HG03558 (cell line): ENCODE measurements around the gene FOXP1.
"Not testable (repeated sequence)": the region's sequence is repeated elsewhere in the genome, so short reads cannot be mapped to it uniquely, and the experiment has no call there.

Experiments
- ATAC-seq: cut with Tn5 transposase; IDR thresholded peaks from one replicate; pipeline ENCODE4 v1.9.1; 2021; ENCODE audit warnings: moderate number of reproducible peaks; ENCODE audit not compliant: unreplicated experiment; ENCODE audit errors: extremely low read depth

The FOXP1 gene

DNA sequence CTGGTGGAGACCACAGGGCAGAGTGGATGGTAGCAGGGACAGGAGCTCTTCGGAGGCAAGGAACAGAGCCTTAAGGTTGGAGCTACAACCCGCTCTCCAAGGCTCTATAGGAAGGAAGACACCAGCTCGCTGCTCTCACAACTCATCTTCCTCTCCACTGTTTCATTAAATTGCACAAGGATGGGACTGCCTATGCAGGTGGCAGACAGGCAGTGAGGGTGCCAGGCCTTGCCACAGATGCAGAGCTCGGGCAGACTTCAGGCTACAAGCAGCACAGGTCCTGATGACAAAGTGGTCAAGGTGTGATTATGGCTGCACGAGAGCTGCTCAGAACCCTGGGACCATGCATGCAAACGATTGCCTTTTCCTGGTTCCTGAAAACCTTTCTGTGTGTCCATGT is 144.6 kb downstream of the FOXP1 start:
- ATAC-seq: no peak

DNA sequence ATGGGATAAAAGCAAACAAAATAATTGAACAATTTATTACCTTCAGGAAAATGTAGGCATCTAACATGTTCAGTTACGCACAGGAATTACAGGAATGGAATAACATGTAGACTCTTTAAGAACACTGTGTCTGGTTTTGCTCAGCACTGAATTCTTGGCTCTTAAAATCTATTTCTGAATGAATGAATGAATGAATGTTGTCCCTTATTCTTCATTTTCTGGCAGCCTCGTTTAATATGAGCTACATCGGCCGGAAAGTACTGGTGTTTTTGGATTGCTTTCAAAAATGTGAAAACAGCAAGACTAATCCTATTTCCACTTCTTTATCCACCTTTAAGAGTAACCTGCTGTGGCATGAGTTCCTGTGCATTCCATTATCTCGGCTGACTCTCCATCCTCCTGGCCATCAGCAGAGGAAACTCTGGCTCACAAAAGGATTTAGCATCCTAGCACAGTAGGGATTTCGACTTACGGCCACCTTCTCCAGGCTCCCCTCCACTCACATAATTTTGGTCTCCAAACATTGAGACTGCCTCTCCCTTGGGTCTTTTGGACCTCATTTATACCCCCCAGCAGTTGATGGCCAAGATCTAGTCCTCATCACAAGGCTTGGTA is 145.3 kb downstream of the FOXP1 start:
- no peak for ATAC-seq

DNA sequence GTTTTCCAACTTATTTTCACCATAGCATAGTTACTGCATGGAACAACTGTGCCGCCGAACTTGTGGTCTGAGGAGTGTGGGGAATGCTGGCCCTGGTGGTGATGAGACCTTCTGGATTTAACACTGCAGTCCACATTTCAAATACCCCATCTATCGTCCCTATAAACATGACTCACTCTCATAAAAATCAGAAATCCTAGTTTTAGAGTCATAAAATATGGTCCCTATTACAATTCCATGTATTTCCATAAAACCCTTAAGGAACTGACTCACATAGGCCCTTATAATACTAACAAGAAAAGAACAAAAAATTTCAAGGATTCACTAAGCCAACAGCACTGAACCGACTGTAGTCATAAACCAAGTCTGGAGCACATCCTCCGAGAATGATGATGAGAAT is 147.2 kb downstream of the FOXP1 start:
- ATAC-seq: no peak

DNA sequence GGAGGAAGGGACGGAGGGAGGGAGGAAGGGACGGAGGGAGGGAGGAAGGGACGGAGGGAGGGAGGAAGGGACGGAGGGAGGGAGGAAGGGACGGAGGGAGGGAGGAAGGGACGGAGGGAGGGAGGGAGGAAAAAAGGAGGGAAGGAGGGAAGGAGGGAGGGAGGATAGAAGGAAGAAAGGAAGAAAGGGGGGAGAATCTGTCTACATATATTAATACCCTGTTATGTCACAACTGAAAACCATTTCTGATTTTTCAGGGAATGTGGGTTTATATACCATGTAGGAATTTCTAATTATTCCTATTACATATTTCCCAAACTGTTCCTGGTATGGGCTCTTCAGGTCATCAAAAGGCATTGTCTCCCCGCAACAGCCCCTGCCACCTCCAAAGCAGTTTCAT is 147.7 kb downstream of the FOXP1 start:
- not testable (repeated sequence) for ATAC-seq

DNA sequence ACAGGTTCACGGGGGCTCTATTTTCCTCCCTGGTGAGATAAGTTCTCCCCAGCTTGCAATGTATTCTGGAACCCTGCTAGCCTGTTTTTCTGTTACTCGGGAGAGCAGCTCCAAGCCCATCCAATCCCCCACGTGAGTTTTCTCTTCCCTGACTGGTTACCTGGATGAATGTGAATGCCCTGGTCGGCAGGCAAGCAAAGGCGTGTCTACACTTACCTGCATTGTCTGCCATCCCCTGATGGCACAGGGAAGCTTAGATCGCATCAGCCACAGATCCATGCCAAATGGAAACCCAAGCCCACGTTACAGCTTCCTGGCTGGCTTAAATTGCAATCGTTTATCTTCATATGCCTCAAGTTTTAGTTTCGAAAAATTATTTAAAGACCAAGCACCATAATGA is 149.9 kb downstream of the FOXP1 start:
- ATAC-seq: no peak

DNA sequence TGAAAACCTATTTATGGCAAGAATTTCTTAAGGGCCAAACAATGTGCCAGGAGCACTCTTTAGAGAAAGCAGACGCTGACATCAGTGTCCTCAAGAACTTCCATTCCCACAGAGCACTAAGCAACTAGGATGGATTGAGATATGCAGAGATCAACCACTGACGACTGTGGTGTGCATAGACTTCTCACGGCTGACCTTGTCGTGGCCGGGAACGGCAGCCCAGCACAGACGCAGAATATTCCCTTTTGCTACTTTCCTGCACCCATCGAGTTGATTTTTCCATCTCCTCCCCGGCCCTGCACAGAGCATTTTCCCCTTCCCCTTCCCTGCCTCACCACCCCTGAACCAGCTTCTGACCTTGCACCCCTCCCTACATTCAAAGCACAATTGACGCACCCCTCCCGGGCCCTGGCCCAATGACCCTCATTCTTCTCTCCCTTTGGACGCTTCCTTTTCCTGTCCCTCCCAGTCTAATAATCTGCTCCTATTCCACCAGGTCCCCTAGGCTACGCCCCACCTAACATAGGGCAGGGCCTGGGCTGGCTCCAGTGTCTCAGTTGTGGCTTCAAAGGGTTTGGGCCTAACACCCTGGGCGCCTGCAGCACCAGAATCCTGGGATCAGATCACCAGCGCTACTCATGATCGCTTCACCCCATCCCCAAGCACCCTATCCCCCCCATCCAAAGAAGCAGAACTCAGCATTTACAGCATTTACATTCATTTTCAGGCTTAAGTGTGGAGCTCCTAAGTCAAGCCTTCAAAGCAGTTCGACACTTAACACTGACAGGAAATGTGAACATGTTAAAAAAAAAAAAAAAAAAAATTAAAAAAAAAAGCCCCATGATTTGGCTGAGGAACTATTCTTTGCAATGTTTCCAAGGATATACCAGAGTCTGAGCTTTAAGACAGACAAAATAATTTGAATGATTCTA is 151.2 kb downstream of the FOXP1 start:
- no peak for ATAC-seq

DNA sequence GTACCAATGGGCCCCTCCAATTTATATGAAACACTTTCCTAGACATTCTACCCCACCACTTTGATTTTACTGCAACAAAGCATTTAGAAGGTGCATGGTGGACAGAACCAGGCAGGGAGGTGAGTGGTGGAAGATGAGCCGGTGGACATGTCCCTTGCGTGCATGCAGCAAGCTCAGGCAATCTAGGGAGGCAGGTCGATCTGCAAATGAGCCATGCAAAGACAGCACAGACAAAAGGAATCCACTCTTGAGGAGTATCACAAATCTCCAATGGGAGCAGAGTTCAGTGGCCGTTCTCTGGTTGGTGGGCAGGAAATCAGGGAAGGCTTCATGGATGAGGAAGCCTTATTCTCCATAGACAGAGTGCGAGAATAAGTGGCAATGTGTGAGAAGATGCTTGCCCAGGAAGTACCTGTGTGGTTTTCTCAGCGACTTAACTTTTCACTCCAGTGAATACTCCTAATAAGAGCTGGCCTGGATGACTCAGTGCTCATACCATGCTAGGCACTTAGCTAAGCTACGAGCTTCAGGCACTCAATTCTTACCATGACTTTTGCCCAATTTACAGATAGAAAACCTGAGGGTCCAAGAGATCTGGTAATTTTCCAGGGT is 152.5 kb downstream of the FOXP1 start:
- ATAC-seq: no peak

DNA sequence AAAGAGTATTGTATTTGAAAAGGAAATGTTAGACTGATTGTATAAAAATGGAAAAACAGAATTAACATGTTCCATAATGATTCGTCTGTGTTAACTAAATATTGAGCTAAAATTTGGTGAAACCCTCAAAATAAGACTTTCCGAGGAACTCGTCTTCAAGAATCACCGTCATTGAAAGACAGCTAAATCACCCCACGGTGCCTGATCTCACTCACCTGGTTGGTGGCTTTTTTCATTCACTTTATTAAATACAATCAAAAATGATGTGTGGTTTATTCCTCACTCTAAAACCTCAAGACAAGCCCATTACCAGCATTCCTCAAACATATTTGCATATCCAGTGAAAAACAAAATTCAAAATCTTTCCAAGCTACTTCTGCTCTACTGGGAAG is 153.9 kb downstream of the FOXP1 start:
- ATAC-seq: no peak

DNA sequence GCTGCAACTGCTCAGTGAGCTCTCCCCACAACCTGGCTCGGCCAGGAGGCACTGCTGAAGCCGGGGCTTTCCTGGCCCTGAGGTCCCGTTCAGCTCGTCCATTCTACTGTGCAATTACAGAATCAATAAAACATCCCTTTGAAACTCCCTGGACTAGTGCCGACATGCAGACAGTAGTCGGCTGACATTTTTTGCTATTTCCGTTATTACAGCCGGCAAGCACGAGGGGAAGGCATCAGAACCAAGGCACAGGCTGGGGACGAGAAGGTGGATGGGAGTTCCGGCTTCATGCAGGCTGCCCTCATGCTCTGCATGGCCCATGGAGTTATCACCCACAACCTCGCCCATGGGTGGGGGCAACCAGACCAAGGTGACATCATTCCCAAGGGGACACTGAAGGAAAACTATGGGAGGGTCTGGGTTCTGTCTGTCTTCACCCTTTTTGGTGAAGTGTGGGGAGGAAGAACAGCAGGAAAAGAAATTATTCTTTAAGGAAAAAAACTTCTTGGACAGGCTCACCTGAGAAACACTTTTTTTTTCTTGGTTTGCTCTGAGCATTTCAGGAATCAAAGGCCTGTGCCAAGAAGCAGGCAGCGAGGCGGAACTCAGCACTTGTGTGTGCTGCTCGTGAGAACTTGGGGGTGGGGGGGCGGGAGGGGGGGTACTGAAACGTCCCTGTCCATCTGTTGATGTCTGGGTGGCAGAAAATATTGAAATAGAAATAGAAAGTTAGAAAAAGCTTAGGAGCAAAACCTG is 154.5 kb downstream of the FOXP1 start:
- ATAC-seq: no peak

DNA sequence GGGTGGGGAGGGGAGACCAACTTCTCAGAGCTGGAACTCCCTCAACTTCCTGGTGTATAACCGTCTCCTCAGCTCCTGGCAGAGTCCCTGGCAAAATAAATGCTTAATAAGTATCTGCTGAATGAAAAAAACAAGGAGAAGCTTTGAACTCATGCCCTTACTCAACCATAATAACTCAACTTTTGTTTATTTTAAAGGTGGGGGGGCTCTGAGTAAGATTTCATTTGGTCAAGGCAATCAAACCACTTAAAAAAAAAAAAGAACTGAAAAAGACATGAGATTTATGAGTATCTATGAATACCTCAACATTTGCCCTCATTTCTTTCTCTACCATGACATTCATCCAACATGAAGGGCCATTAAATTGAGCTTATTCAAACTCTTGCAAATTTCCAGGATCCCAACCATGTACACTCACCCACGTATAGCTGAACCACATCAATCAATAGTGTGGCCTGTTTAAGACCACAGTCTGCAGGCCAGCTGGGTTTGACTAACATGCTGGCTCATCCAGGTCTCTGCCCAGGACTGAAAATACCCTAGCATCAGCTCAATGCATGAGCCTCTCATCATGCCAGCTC is 157.9 kb downstream of the FOXP1 start:
- no peak for ATAC-seq

DNA sequence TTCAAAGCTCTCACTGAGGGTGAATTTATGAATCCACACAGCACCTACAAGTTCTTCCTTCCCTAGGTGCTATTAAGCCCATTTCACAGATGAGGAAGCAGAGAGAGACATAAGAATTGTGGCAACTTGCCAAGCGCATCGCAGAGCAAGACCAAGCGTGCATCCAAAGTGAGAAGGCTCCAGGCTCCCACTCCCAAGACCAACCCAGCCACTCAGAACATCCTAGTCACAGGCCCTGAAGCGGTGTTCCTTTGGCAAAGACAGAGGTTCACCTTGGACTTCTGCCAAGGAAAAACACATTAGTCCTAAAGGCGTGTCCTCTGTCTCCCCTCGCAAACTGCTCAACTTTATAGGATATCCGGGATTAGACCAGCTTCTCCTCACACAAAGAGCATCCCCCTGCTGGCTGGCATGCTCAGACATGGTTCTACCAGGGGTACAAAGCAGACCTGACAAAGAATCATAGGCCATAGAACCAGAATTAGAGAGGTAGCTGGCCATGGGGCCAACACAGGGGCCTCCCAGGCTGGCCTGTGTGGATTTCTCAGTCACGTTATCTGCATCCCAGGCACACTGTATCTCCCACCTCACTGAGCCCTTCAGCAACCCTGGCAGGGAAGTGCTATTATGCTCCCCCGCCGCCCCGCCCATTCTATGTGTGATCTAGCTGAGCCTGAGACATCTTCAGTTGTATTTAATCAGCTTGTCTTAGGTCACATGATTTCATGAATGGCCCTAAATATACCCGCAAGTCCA is 160.2 kb downstream of the FOXP1 start:
- ATAC-seq: no peak

DNA sequence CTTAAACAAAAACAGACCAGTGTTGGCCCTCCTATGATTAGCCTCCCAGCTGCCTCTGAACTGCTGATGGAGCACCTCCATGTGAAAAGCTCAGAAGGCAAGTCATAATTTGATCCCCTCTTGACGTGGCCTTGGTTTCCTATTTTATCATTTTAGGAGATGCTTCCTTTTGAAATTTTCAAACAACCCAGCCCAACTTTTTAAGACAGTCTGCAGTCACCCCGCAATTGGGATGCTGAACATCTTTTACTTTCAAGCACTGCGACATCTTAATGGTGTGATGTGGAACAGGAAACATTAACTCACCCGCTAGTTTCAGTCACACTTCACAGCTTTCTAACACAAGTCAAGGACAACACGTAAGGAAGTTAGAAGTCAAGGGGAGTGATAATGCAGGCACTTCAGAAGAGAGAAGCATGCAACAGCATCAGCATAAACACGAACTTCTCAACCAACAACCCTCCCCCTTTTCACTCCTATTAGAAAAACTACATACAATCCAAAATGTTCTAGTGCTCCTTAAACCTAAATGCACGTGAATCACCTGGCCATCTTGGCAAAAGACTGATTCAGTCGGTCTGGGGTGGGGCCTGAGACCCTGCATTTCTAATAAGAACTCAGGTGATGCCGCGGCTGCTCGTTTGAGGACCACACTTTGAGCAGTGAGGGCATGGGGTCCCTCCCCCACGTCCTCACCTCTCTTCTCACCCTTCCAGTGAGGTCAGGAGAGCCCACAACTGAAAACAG is 161.5 kb downstream of the FOXP1 start:
- ATAC-seq: peak; percentile 84

DNA sequence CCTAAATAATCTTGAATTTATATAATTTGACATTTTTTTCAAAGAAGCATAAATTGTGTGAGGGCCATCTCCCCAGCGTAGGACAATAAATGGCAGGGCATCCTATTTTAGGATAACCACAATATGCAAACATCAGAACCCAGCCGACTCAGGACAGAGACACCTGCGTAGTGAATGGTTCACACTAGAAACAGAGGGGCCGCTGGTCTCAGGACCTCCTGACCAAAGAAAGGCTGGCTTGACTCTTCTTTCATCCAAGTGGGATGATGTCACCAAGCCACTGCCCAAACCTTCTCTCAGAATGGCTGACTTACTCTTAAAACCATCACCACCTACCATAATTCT is 162.1 kb downstream of the FOXP1 start:
- peak; percentile 36 for ATAC-seq

DNA sequence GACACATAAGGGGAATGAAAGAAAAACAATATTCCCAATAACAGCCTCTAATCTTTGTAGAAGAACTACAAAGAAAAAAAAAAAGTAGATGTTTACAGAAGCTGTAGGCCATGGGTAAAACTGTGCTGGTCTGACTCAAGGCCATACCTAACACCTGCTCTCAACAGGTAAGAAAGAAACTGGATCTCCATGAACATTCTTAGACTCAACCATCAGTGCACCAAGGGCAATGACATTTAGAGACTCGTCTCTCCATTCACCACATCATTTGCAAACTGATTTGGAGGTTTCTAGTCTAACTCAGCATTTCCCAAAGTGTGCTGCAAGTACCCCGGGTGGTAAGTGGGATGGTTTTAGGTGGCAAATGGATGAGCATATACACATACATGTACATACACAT is 164.2 kb downstream of the FOXP1 start:
- ATAC-seq: no peak

DNA sequence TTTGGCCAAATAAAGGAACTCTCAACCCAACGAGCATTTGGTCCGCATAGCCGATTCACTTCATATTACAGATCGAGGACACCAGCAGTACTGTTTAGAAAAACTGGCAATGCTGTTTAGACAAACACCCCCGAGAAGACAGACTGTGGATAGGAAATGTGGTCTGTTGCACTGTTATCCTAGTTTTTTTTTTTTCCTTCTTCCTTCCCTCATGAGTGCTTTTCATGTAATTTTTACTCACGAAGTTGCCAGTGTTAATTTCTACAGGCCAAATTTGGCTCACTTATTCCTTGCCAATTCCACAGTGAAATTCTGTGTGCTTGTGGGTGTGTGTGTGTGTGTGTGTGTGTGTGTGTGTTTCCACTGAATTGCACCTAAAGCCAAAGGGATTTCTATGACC is 165.7 kb downstream of the FOXP1 start:
- no peak for ATAC-seq

DNA sequence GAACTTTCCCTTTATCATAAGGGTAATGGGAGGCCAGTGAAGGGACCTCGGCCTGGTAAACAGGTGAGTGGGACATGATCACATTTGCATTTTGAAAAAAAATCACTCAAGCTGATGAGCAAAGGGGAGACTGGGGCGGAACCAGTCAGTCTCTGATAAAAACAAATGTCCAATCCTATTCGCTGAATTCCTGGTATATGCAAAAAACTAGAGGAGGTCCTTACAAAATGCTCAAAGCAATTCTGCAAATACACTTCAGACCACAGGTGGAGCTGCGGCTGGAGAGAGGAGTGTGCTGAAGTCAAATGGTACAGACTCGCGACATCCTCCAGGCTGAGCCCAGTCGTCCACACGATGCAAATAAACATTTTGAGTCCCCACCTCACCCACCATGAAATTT is 166.7 kb downstream of the FOXP1 start:
- ATAC-seq: no peak

DNA sequence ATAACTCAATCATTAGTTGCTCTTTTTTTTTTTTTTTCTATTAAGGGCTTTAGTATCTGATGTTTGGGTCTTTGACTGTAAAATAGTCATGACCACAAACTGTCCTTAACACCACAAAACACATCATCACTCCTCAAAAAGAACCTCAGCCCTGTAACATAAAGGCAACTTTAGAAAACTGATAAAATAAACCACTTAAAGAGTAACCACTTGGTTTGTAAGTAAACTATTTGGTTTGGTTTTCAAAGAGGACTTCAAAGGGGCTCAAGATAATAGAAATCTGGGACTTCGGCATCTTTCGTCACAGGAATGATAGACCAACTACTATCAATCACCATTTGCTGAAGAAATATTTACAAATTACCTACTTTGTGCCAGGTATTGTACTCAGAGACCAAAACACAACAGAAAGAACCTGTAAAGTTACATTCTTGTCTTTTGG is 167.8 kb downstream of the FOXP1 start:
- ATAC-seq: no peak

DNA sequence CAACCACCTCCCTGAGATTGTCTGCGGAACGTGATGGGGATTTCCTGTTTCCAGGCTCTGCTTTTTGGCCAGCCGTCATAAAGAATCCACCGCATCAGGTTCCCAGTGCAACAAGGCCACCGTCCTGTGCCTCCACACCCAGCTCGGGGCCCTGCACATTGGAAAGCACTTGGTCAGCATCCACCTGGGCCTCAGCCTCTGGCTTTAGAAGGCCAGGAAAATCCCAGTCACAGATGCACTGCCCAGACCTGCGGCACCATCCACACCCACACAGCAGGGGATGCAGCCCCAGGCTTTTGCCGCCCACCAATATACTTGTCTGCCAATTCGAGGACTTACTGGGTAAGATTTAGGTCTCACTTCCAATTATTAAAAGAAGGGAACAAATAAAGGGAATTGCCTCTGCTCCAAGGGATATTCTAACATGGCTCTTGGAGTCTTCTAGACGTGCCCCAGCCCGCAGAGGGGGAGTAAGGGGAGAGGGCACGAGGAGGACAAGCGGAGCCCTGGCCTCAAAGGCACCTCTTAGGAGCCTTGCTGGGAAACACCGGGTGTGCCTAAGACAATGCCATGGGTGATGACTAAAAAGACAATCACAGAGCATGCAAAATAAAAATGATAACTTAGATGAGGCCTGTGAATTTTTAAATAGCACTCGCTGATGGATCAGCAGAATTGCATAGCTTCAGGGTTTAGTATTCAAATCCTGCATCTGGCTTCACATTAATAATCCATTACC is 169.2 kb downstream of the FOXP1 start:
- no peak for ATAC-seq
